ENCODE measurements around the gene SMIM45.

Gene SMIM45

GRCh38 chr22:41920271-41920976 lies 31.5 kb upstream of the SMIM45 start:
- no peaks in the 10 kb centered on the region for H3K36me3 ChIP-seq (ENCODE audit: insufficient read depth, low read length)
- no peak overlapping the region for H3K4me3 ChIP-seq (ENCODE audit: low read length)
- H3K27me3 ChIP-seq (ENCODE audit: insufficient read depth, low read length), result peaks cover 30% of the 10 kb centered on the region
- peaks cover 4% of the 10 kb centered on the region for H3K4me1 ChIP-seq (ENCODE audit: insufficient read depth, low read length)
- no peak overlapping the region for H2AFZ ChIP-seq (ENCODE audit: low read depth, low read length)
- H3K9me3 ChIP-seq (ENCODE audit: low read length), result no peaks in the 10 kb centered on the region

GRCh38 chr22:41922328-41922727 lies 29.6 kb upstream of the SMIM45 start:
- peaks cover 13% of the 10 kb centered on the region for H3K27me3 ChIP-seq (ENCODE audit: insufficient read depth, low read length)
- no peak overlapping the region for H3K4me3 ChIP-seq (ENCODE audit: low read length)
- H3K9me3 ChIP-seq (ENCODE audit: low read length), result no peaks in the 10 kb centered on the region
- peaks cover 4% of the 10 kb centered on the region for H3K4me1 ChIP-seq (ENCODE audit: insufficient read depth, low read length)
- H3K36me3 ChIP-seq (ENCODE audit: insufficient read depth, low read length), result no peaks in the 10 kb centered on the region
- H2AFZ ChIP-seq (ENCODE audit: low read depth, low read length), result no peak overlapping the region

- Histone ChIP-seq H3K4me3 (ENCODE audit: low read length) (no peak overlapping the region), H3K4me1 (ENCODE audit: insufficient read depth, low read length) (peaks cover 4% of the 10 kb centered on the region), H3K9me3 (ENCODE audit: low read length) (no peaks in the 10 kb centered on the region), H3K27me3 (ENCODE audit: insufficient read depth, low read length) (peaks cover 5% of the 10 kb centered on the region), H2AFZ (ENCODE audit: low read depth, low read length) (no peak overlapping the region), H3K36me3 (ENCODE audit: insufficient read depth, low read length) (no peaks in the 10 kb centered on the region)
These were observed 28.9 kb upstream of the SMIM45 start for GRCh38 chr22:41922940-41923594.

- Histone ChIP-seq H2AFZ (ENCODE audit: low read depth, low read length) (no peak overlapping the region), H3K9me3 (ENCODE audit: low read length) (no peaks in the 10 kb centered on the region), H3K27me3 (ENCODE audit: insufficient read depth, low read length) (peaks cover 2% of the 10 kb centered on the region), H3K4me1 (ENCODE audit: insufficient read depth, low read length) (peaks cover 11% of the 10 kb centered on the region), H3K4me3 (ENCODE audit: low read length) (no peak overlapping the region), H3K36me3 (ENCODE audit: insufficient read depth, low read length) (no peaks in the 10 kb centered on the region)
These were observed 28.2 kb upstream of the SMIM45 start for GRCh38 chr22:41923595-41924276.

- Histone ChIP-seq H2AFZ (ENCODE audit: low read depth, low read length) (no peak overlapping the region), H3K4me1 (ENCODE audit: insufficient read depth, low read length) (peaks cover 8% of the 10 kb centered on the region), H3K4me3 (ENCODE audit: low read length) (no peak overlapping the region), H3K27me3 (ENCODE audit: insufficient read depth, low read length) (no peaks in the 10 kb centered on the region), H3K36me3 (ENCODE audit: insufficient read depth, low read length) (no peaks in the 10 kb centered on the region), H3K9me3 (ENCODE audit: low read length) (no peaks in the 10 kb centered on the region)
These were observed 26.0 kb upstream of the SMIM45 start for GRCh38 chr22:41925783-41926460.

- Histone ChIP-seq H3K4me3 (ENCODE audit: low read length) (no peak overlapping the region), H3K4me1 (ENCODE audit: insufficient read depth, low read length) (peaks cover 8% of the 10 kb centered on the region), H3K9me3 (ENCODE audit: low read length) (no peaks in the 10 kb centered on the region), H3K27me3 (ENCODE audit: insufficient read depth, low read length) (no peaks in the 10 kb centered on the region), H3K36me3 (ENCODE audit: insufficient read depth, low read length) (no peaks in the 10 kb centered on the region), H2AFZ (ENCODE audit: low read depth, low read length) (no peak overlapping the region)
These were observed 24.1 kb upstream of the SMIM45 start for GRCh38 chr22:41927813-41928212.

GRCh38 chr22:41928593-41929417 lies 23.1 kb upstream of the SMIM45 start:
- no peak overlapping the region for H2AFZ ChIP-seq (ENCODE audit: low read depth, low read length)
- no peaks in the 10 kb centered on the region for H3K27me3 ChIP-seq (ENCODE audit: insufficient read depth, low read length)
- H3K4me1 ChIP-seq (ENCODE audit: insufficient read depth, low read length), result peaks cover 8% of the 10 kb centered on the region
- H3K9me3 ChIP-seq (ENCODE audit: low read length), result no peaks in the 10 kb centered on the region
- H3K4me3 ChIP-seq (ENCODE audit: low read length), result no peak overlapping the region
- no peaks in the 10 kb centered on the region for H3K36me3 ChIP-seq (ENCODE audit: insufficient read depth, low read length)

- H3K27me3 ChIP-seq (ENCODE audit: insufficient read depth, low read length), result no peaks in the 10 kb centered on the region
- H3K9me3 ChIP-seq (ENCODE audit: low read length), result no peaks in the 10 kb centered on the region
- H3K36me3 ChIP-seq (ENCODE audit: insufficient read depth, low read length), result no peaks in the 10 kb centered on the region
- H3K4me3 ChIP-seq (ENCODE audit: low read length), result no peak overlapping the region
- H3K4me1 ChIP-seq (ENCODE audit: insufficient read depth, low read length), result peaks cover 8% of the 10 kb centered on the region
- no peak overlapping the region for H2AFZ ChIP-seq (ENCODE audit: low read depth, low read length)
These were observed 22.5 kb upstream of the SMIM45 start for GRCh38 chr22:41929418-41929810.

GRCh38 chr22:41931701-41932269 lies 20.2 kb upstream of the SMIM45 start:
- no peaks in the 10 kb centered on the region for H3K9me3 ChIP-seq (ENCODE audit: low read length)
- H3K36me3 ChIP-seq (ENCODE audit: insufficient read depth, low read length), result peaks cover under 1% of the 10 kb centered on the region
- H3K4me3 ChIP-seq (ENCODE audit: low read length), result no peak overlapping the region
- H2AFZ ChIP-seq (ENCODE audit: low read depth, low read length), result no peak overlapping the region
- peaks cover 8% of the 10 kb centered on the region for H3K4me1 ChIP-seq (ENCODE audit: insufficient read depth, low read length)
- no peaks in the 10 kb centered on the region for H3K27me3 ChIP-seq (ENCODE audit: insufficient read depth, low read length)

GRCh38 chr22:41932353-41932752 lies 19.6 kb upstream of the SMIM45 start:
- Histone ChIP-seq H3K27me3 (ENCODE audit: insufficient read depth, low read length) (no peaks in the 10 kb centered on the region), H3K9me3 (ENCODE audit: low read length) (no peaks in the 10 kb centered on the region), H3K4me3 (ENCODE audit: low read length) (no peak overlapping the region), H2AFZ (ENCODE audit: low read depth, low read length) (no peak overlapping the region), H3K36me3 (ENCODE audit: insufficient read depth, low read length) (peaks cover 5% of the 10 kb centered on the region), H3K4me1 (ENCODE audit: insufficient read depth, low read length) (peaks cover 8% of the 10 kb centered on the region)

- Histone ChIP-seq H3K4me3 (ENCODE audit: low read length) (no peak overlapping the region), H2AFZ (ENCODE audit: low read depth, low read length) (no peak overlapping the region), H3K4me1 (ENCODE audit: insufficient read depth, low read length) (peaks cover 3% of the 10 kb centered on the region), H3K27me3 (ENCODE audit: insufficient read depth, low read length) (no peaks in the 10 kb centered on the region), H3K9me3 (ENCODE audit: low read length) (no peaks in the 10 kb centered on the region), H3K36me3 (ENCODE audit: insufficient read depth, low read length) (peaks cover 12% of the 10 kb centered on the region)
These were observed 18.4 kb upstream of the SMIM45 start for GRCh38 chr22:41933411-41934177.

Measured in neuron (in vitro differentiated cells).